Hepatocyte (in vitro differentiated cells): ENCODE results near the gene MCM5.

ENCODE experiments used
- EZH2 ChIP-seq: fragments of 200-600 bp; sonication (generic); IDR thresholded peaks from 2 replicates; pipeline ENCODE4 v1.6.1; 2016; ENCODE audit warnings: antibody characterized with exemption, mild to moderate bottlenecking, borderline replicate concordance
- EZH2phosphoT487 ChIP-seq: fragments of 200-600 bp; sonication (generic); IDR thresholded peaks from one replicate; pipeline ENCODE4 v1.6.1; 2018; ENCODE audit warnings: antibody characterized with exemption, mild to moderate bottlenecking, low read depth, moderate library complexity; ENCODE audit not compliant: unreplicated experiment, severe bottlenecking
- TF ChIP-seq, protein P1 (sequence below): fragments of 200-600 bp; sonication (generic); IDR thresholded peaks from 2 replicates; pipeline ENCODE4 v1.5.1; 2016; ENCODE audit warnings: antibody characterized with exemption, mild to moderate bottlenecking; ENCODE audit not compliant: poor library complexity

DNA sequence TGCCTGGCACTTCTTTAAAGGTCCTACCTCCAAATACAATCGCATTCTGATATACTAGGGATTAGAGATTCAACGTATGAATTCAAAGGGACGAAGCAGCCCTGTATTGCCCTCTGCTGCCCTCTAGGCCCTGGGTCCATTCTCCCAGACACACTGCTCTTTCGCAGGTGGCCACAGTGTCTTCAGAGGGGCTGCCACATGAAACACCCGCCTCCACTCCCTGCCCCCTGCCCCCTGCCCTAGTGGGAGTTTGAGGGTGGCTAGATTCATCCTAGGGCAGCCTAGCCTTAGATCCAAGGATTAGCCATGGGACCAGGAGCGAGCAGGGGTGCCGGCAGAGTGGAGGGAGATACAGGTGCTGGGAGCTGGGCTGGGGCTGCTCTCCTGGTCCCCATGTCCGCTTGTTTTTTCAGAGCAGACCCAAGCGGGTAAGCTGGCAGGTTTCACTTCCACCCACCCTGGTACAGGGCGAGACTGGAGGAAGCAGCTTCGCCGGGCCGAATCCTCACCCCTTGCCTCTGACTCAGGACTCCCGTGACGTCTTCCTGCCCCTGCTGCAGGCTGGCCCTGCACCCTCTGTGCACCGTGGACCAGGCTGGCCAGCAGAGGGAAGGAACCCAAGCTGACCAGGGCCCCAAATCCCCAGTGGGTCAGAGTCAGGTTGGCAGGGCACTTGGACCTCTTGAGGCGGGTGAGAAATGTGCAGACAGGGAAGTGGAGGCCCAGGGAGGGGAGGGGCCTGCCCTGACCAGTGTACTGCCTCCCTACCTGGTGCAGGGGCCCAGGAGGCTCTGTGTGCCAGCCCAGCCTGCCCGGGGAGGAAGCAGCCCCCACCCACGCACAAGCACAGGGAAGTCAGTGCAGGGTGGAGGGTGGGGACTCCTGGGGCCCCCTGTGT, 47.5 kb upstream of the MCM5 start:
- TF ChIP-seq, protein P1, sequence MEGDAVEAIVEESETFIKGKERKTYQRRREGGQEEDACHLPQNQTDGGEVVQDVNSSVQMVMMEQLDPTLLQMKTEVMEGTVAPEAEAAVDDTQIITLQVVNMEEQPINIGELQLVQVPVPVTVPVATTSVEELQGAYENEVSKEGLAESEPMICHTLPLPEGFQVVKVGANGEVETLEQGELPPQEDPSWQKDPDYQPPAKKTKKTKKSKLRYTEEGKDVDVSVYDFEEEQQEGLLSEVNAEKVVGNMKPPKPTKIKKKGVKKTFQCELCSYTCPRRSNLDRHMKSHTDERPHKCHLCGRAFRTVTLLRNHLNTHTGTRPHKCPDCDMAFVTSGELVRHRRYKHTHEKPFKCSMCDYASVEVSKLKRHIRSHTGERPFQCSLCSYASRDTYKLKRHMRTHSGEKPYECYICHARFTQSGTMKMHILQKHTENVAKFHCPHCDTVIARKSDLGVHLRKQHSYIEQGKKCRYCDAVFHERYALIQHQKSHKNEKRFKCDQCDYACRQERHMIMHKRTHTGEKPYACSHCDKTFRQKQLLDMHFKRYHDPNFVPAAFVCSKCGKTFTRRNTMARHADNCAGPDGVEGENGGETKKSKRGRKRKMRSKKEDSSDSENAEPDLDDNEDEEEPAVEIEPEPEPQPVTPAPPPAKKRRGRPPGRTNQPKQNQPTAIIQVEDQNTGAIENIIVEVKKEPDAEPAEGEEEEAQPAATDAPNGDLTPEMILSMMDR: peak; percentile 7
- TF ChIP-seq EZH2 (no peak), EZH2phosphoT487 (no peak)
